Heart right ventricle (tissue), 16 donors: Measurements from ENCODE around the gene ACVR1B. TPM values are rescaled to one million over a fixed set of nuclear protein-coding genes. Genes with fewer than 3 reads are reported as not detected.

ENCODE experiments used
- ATAC-seq, 8 donors: fragments of 200-7000 bp; cut with Tn5 transposase; one replicate each; pipeline ENCODE4 v1.9.1; 2020; ENCODE audit warnings: mild to moderate bottlenecking in 8 of 8, moderate library complexity in 8 of 8, moderate number of reproducible peaks in 1 of 8
- DNase-seq, 2 donors: peaks; one replicate each; pipeline ENCODE4 v3.0.0-alpha.2; 2020
- H3K27ac ChIP-seq, 10 donors: fragments of 200-600 bp; sonication (generic) in 2 of 10; one replicate each; pipeline versions ENCODE4 v1.5.0 to v1.8.0; 2020 to 2022; ENCODE audit warnings: mild to moderate bottlenecking in 3 of 10
- H3K27me3 ChIP-seq, 7 donors: fragments of 200-600 bp; one replicate each; pipeline ENCODE4 v1.8.0; 2021 to 2022; ENCODE audit warnings: mild to moderate bottlenecking in 2 of 7
- H3K36me3 ChIP-seq, 9 donors: fragments of 200-600 bp; sonication (generic) in 1 of 9; one replicate each; pipeline versions ENCODE4 v1.5.0 to v1.8.0; 2020 to 2022; ENCODE audit warnings: mild to moderate bottlenecking in 2 of 9
- H3K4me1 ChIP-seq, 9 donors: fragments of 200-600 bp; sonication (generic) in 1 of 9; one replicate each; pipeline versions ENCODE4 v1.5.0 to v1.8.0; 2020 to 2022; ENCODE audit warnings: mild to moderate bottlenecking in 4 of 9
- H3K4me3 ChIP-seq, 10 donors: fragments of 200-600 bp; sonication (generic) in 2 of 10; one replicate each; pipeline versions ENCODE4 v1.5.0 to v1.8.0; 2020 to 2022; ENCODE audit warnings: mild to moderate bottlenecking in 7 of 10, moderate library complexity in 2 of 10
- H3K9me3 ChIP-seq, 11 donors: fragments of 200-600 bp in 10 of 11; sonication (generic) in 2 of 11; one replicate each; pipeline versions ENCODE4 v1.5.0 to v1.8.0; 2013 to 2022; ENCODE audit warnings: mild to moderate bottlenecking in 2 of 11, control low read depth in 1 of 11, moderate library complexity in 1 of 11
- WGBS, 2 donors: extraction: QIAGEN DNeasy Blood & Tissue Kit; methylation state at CpG; one replicate each; pipeline ENCODE4 v1.1.7; 2013; ENCODE audit warnings: inconsistent platforms in 1 of 2; 5-methylcytosine and 5-hydroxymethylcytosine counted together
- intact Hi-C, 10 donors: fragments of 100-400 bp; cut with DNase I; formaldehyde crosslinking; loops; one replicate each; pipeline versions ENCODE4 v1.11.1 to v1.14.2; 2022
- polyA plus RNA-seq, 2 donors: library from polyadenylated mRNA; stranded (reverse); fragments of 200-250 nt; gene quantifications; one replicate each; pipeline ENCODE4 v1.2.3, GENCODE V29; 2013
- total RNA-seq, 10 donors: library from RNA; stranded (reverse); fragmentation: NEBNext Ultra II Directional in 3 of 10; extraction: Animal tissue kit (Norgen Biotek cat#: 25700) in 3 of 10; gene quantifications; one replicate each; pipeline versions ENCODE4 v1.2.1 to v1.2.4, GENCODE V29; 2021 to 2023
- TF ChIP-seq, protein P1 (sequence below), 9 donors: fragments of 200-600 bp; sonication (generic) in 2 of 9; IDR thresholded peaks; one replicate each; pipeline versions ENCODE4 v1.5.0 to v1.8.0; 2021 to 2022; ENCODE audit warnings: antibody characterized with exemption in 9 of 9, mild to moderate bottlenecking in 5 of 9, moderate library complexity in 1 of 9
- donor health status: Arrhythmogenic right ventricular cardiomyopathy.
- donor health status: ischemic (EF 13 %, LVEDD 7.1; RV severe dilation, severe dysfunction).
- donor health status: healthy with polysubstance abuse.
- donor health status: DM: no; HTN: yes; CAD: no.
- donor health status: DM: no; HTN: no; CAD: no.
- donor health status: ischemic (EF 25% LVEDD 6.9; RV normal size, moderate dysfunction).
- donor health status: ischemic (EF 25% LVEDD 5.7; RV mildly dilated, moderate dysfunction).
- donor health status: healthy.
- donor health status: DM: yes; HTN: yes; CAD: no.
- donor health status: Ischemic cardiomyopathy.
- donor health status: ischemic (EF 35%, LVEDD 5.7; RV mildly dilated, moderate dysfunction).
- donor health status: nonischemic (EF 11% LVEDD 7.7; RV severe dilation, severe dysfunction).
- donor health status: DM: yes; HTN: yes; CAD: no.
- donor health status: PGD.
- donor health status: ischemic (EF 29% LVEDD 5.4; RV normal size, mild dysfunction).
- donor health status: nonischemic (EF 23%, LVEDD 6.1; RV moderate dilation, normal function).

Gene ACVR1B
- total and polyA plus RNA-seq, 12 donors, result 5.8 to 15.5 (median 9.7) TPM

DNA sequence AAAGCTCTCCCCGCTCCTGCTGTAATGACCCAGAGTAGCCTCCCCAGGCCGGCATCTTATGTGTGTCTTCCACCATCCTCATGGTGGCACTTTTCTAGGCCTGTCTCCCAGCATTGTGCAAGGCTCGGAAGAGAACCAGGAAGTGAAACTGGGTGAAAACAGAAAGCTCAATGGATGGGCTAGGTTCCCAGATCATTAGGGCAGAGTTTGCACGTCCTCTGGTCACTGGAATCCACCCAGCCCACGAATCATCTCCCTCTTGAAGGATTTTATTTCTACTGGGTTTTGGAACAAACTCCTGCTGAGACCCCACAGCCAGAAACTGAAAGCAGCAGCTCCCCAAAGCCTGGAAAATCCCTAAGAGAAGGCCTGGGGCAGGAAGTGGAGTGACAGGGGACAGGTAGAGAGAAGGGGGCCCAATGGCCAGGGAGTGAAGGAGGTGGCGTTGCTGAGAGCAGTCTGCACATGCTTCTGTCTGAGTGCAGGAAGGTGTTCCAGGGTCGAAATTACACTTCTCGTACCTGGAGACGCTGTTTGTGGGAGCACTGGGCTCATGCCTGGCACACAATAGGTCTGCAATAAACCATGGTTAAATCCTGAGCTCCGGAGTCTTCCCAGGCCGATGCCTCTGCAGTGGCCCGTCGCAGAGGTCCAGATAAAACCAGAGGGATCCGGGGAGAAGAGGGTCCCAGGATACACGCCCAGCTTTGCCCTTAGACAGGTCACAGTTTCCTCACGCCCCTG, 28.6 kb upstream of the ACVR1B start:
- peaks cover 11 to 63% (median 53%) of the 10 kb centered on the region in 9 donors for H3K4me1 ChIP-seq
- H3K27me3 ChIP-seq, result no peaks in the 10 kb centered on the region
- H3K27ac ChIP-seq, result peak overlapping the region; percentile 17 to 89 (median 83)
- TF ChIP-seq, protein P1, sequence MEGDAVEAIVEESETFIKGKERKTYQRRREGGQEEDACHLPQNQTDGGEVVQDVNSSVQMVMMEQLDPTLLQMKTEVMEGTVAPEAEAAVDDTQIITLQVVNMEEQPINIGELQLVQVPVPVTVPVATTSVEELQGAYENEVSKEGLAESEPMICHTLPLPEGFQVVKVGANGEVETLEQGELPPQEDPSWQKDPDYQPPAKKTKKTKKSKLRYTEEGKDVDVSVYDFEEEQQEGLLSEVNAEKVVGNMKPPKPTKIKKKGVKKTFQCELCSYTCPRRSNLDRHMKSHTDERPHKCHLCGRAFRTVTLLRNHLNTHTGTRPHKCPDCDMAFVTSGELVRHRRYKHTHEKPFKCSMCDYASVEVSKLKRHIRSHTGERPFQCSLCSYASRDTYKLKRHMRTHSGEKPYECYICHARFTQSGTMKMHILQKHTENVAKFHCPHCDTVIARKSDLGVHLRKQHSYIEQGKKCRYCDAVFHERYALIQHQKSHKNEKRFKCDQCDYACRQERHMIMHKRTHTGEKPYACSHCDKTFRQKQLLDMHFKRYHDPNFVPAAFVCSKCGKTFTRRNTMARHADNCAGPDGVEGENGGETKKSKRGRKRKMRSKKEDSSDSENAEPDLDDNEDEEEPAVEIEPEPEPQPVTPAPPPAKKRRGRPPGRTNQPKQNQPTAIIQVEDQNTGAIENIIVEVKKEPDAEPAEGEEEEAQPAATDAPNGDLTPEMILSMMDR (IDR thresholded peaks at IDR 0.05), result peak in 1 of 9 donors; percentile 6
- H3K36me3 ChIP-seq, result peaks cover 0 to 34% (median 0%) of the 10 kb centered on the region in 9 donors
- DNase-seq, result peak in 1 of 2 donors; percentile 73
- H3K4me3 ChIP-seq, result peak overlapping the region in 7 of 10 donors; percentile 4 to 37 (median 27)
- H3K9me3 ChIP-seq, result no peaks in the 10 kb centered on the region
- ATAC-seq, result peak; percentile 46 to 75 (median 70)
- intact Hi-C loops, result loop anchor here in 6 of 10 donors (1.0 to 10.0 kb wide), 6 partner anchors 26 to 58 kb away; partner anchors contain the start of gene ANKRD33 (in 1 of the 6)
- 46 to 47% methylated on average over 16 of the region's 16 CpGs for WGBS, 2 donors

DNA sequence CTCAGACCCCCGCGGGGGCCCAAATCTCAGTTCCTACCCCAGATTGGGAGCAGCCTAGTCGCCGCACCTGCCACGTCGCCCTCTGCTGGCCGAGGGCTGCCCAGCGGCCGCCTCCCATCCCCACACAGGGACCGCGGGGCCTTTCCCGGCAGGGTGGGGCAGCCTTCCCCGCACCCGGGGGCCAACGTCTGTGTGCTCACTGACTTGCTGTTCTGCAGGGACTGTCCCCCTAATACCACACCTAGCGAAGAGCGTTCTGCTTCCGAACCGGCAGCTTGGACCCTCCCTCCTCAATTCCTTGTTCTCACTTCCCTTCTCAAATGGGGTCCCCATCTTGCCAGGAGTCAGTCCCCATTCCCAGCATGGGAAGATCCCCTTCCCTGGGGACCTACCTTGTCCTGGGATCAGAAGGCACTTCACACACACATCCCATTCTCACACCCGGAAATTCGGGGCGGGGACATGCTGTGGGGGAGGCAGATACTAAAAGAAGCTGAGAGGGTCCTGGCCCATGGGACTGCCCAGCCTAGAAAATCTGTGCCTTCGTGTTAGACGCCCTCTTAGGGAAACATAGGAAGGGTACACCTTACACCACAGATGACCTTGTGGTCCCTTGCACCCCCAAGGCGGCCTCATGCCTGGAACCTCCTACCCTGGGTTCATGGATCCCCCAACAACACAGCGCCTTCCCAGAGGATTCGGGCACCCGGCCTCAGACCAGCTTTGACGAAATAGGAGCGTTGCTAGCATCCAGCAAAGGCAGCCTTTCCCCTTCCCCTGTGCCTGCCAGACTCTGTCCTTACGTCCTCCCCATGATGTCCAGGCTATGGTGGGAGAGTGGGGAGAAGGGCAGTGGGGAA, 27.8 kb upstream of the ACVR1B start:
- DNase-seq (peak; percentile 73 to 80), ATAC-seq (peak in 7 of 8 donors; percentile 65 to 86 (median 85))
- intact Hi-C loops, result loop anchor here in 7 of 10 donors (1.0 to 10.0 kb wide), 6 partner anchors 27 to 57 kb away; partner anchors contain the start of gene ANKRD33 (in 1 of the 7)
- WGBS, 2 donors, result 23 to 26% methylated on average over 31 of the region's 31 CpGs
- TF ChIP-seq, protein P1 (IDR thresholded peaks at IDR 0.05), result peak; percentile 84 to 96 (median 92)
- Histone ChIP-seq H3K27me3 (no peaks in the 10 kb centered on the region), H3K9me3 (no peaks in the 10 kb centered on the region), H3K27ac (peak overlapping the region in 9 of 10 donors; percentile 63 to 89 (median 85)), H3K36me3 (peaks cover 0 to 26% (median 0%) of the 10 kb centered on the region in 9 donors), H3K4me3 (peak overlapping the region in 7 of 10 donors; percentile 4 to 37 (median 27)), H3K4me1 (peaks cover 10 to 57% (median 48%) of the 10 kb centered on the region in 9 donors)

DNA sequence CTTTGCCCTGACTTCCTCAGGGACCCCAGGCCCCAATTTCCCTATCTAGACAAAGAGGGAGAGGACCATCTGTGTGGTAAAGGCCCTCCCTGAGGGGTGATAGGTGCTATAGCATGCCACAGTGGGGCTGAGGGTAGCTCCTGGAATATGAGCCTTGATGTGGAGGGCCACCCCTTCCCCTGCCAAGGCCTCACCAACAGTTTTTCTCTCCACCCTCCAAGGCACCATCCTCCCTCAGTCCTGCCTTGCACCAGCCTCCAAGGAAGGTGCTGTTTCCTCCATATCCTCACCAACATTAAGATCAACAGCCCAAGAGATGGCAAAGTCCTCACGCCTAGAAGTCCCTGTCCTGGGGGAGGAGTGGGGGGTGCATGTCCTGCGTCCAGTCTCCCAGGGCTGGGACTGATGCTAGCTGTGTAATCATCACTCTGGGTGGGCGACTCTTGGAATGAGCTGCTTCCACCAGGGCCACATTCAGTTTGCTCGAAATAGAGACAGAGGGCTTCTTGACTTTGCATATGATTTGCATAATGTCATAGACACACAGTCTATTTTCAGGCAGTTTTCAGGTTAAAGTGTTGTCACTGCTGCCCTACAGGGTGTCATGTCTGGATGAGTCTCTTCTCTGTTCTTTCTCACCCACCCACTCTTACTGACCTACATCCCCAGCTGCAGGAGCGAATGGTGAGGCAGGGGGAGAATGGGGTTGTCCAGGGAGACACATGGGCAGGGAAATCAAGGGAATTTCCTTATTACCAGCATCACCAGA, 26.8 kb upstream of the ACVR1B start:
- ATAC-seq, result no peak
- TF ChIP-seq, protein P1 (IDR thresholded peaks at IDR 0.05), result no peak
- Histone ChIP-seq H3K4me3 (no peak overlapping the region), H3K36me3 (peaks cover 0 to 19% (median 0%) of the 10 kb centered on the region in 9 donors), H3K4me1 (peaks cover 10 to 57% (median 48%) of the 10 kb centered on the region in 9 donors), H3K27ac (peak overlapping the region in 8 of 10 donors; percentile 22 to 89 (median 73)), H3K9me3 (no peaks in the 10 kb centered on the region), H3K27me3 (no peaks in the 10 kb centered on the region)
- 84 to 87% methylated on average over 5 of the region's 5 CpGs for WGBS, 2 donors
- no peak for DNase-seq
- intact Hi-C loops, result loop anchor here in 6 of 10 donors (2.0 to 10.0 kb wide), 6 partner anchors 30 to 58 kb away; partner anchors contain the start of gene ANKRD33 (in 1 of the 6)
